ENCODE data around the gene PSMB5. TPM values are rescaled to one million over a fixed set of nuclear protein-coding genes. Genes with fewer than 3 reads are reported as not detected.

Gene PSMB5
- total RNA-seq, 1 donor from 2014 or later = 118 TPM

GRCh38 chr14:23054000-23054811 is 19.5 kb upstream of the PSMB5 start:
- Histone ChIP-seq H3K9me3 (replicated peaks) (no peaks in the 10 kb centered on the region), H3K27ac (replicated peaks) (no peak overlapping the region), H3K36me3 (peaks cover 8% of the 10 kb centered on the region), H3K4me1 (peaks cover 29% of the 10 kb centered on the region), H3K4me3 (no peak overlapping the region), H3K27me3 (ENCODE audit: low read depth) (no peaks in the 10 kb centered on the region)
- no peak for DNase-seq
- TF ChIP-seq, protein P1, sequence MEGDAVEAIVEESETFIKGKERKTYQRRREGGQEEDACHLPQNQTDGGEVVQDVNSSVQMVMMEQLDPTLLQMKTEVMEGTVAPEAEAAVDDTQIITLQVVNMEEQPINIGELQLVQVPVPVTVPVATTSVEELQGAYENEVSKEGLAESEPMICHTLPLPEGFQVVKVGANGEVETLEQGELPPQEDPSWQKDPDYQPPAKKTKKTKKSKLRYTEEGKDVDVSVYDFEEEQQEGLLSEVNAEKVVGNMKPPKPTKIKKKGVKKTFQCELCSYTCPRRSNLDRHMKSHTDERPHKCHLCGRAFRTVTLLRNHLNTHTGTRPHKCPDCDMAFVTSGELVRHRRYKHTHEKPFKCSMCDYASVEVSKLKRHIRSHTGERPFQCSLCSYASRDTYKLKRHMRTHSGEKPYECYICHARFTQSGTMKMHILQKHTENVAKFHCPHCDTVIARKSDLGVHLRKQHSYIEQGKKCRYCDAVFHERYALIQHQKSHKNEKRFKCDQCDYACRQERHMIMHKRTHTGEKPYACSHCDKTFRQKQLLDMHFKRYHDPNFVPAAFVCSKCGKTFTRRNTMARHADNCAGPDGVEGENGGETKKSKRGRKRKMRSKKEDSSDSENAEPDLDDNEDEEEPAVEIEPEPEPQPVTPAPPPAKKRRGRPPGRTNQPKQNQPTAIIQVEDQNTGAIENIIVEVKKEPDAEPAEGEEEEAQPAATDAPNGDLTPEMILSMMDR (IDR thresholded peaks at IDR 0.05; ENCODE audit: borderline replicate concordance) = peak; percentile 40
- intact Hi-C loops (cut with micrococcal nuclease) = no loop called here

DNA sequence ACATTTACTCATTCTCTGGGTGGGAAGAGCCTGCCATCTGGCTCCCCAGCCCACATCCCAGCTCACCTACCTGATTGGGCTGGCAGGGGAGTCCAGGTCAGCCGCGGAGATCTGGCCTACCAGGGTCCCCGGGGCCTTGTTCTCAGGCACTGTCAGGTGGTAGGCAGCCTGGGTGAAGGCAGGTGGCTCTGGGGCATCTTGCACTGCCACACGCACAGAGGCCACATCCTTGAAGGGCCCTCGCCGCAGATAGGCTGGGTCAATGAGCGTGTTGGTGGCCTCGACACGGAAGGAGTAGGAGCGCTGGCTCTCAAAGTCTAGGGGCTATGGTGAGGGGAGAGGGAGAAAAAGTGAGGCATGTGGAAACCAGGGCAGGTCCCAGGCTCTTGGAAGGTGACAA is 18.7 kb upstream of the PSMB5 start:
- Histone ChIP-seq H3K4me3 (no peak overlapping the region), H3K27ac (replicated peaks) (no peak overlapping the region), H3K4me1 (peaks cover 29% of the 10 kb centered on the region), H3K36me3 (peaks cover under 1% of the 10 kb centered on the region), H3K27me3 (ENCODE audit: low read depth) (no peaks in the 10 kb centered on the region), H3K9me3 (replicated peaks) (no peaks in the 10 kb centered on the region)
- intact Hi-C loops (cut with micrococcal nuclease) = no loop called here
- no peak for DNase-seq
- TF ChIP-seq, protein P1 (IDR thresholded peaks at IDR 0.05; ENCODE audit: borderline replicate concordance) = no peak

GRCh38 chr14:23052671-23053070 is 18.0 kb upstream of the PSMB5 start:
- TF ChIP-seq, protein P1 (IDR thresholded peaks at IDR 0.05; ENCODE audit: borderline replicate concordance) = no peak
- Histone ChIP-seq H3K27ac (replicated peaks) (no peak overlapping the region), H3K4me1 (peaks cover 21% of the 10 kb centered on the region), H3K27me3 (ENCODE audit: low read depth) (peaks cover 6% of the 10 kb centered on the region), H3K36me3 (no peaks in the 10 kb centered on the region), H3K9me3 (replicated peaks) (no peaks in the 10 kb centered on the region), H3K4me3 (no peak overlapping the region)
- intact Hi-C loops (cut with micrococcal nuclease) = no loop called here
- DNase-seq = no peak

GRCh38 chr14:23052182-23052623 is 17.5 kb upstream of the PSMB5 start:
- no peaks in the 10 kb centered on the region for H3K9me3 ChIP-seq (replicated peaks)
- TF ChIP-seq, protein P1 (IDR thresholded peaks at IDR 0.05; ENCODE audit: borderline replicate concordance) = peak; percentile 52
- DNase-seq = no peak
- peaks cover 23% of the 10 kb centered on the region for H3K4me1 ChIP-seq
- no peaks in the 10 kb centered on the region for H3K36me3 ChIP-seq
- no peak overlapping the region for H3K4me3 ChIP-seq
- H3K27ac ChIP-seq (replicated peaks) = no peak overlapping the region
- peaks cover 6% of the 10 kb centered on the region for H3K27me3 ChIP-seq (ENCODE audit: low read depth)
- intact Hi-C loops (cut with micrococcal nuclease) = no loop called here

GRCh38 chr14:23051141-23052057 is 16.7 kb upstream of the PSMB5 start:
- Histone ChIP-seq H3K4me1 (peaks cover 23% of the 10 kb centered on the region), H3K4me3 (no peak overlapping the region), H3K27me3 (ENCODE audit: low read depth) (peaks cover 6% of the 10 kb centered on the region), H3K9me3 (replicated peaks) (no peaks in the 10 kb centered on the region), H3K27ac (replicated peaks) (no peak overlapping the region), H3K36me3 (no peaks in the 10 kb centered on the region)
- TF ChIP-seq, protein P1 (IDR thresholded peaks at IDR 0.05; ENCODE audit: borderline replicate concordance) = no peak
- intact Hi-C loops (cut with micrococcal nuclease) = no loop called here
- DNase-seq = no peak

All from left ventricle myocardium inferior (tissue), 1 donor.